NCI-H82 treated with DMSO at 0.1 percent for 48 hours (cell line): ENCODE measurements around the gene NPIPA5.
A peak's percentile ranks its signal among the peaks of the same experiment; 100 is the strongest.
"Not testable (repeated sequence)": the region's sequence is repeated elsewhere in the genome, so short reads cannot be mapped to it uniquely, and the experiment has no call there.

ENCODE experiments used
- DNase-seq: peaks from one replicate; lab custom pipeline; 2025; ENCODE audit not compliant: unreplicated experiment; lab: John Stamatoyannopoulos, UW

NPIPA5 gene

GRCh38 chr16:15378194-15378593 lies at the start of gene NPIPA5:
Gene NPIPA5 (minus strand): TSS chr16:15378294. CDS start chr16:15378294, 0 bp downstream.
- DNase-seq = not testable (repeated sequence)

- peak; percentile 29 for DNase-seq
Measured at GRCh38 chr16:15427648-15428239, 49.6 kb upstream of the NPIPA5 start.

- DNase-seq = no peak
Measured at GRCh38 chr16:15426796-15427195, 48.7 kb upstream of the NPIPA5 start.

GRCh38 chr16:15425861-15426260 lies 47.8 kb upstream of the NPIPA5 start:
- no peak for DNase-seq

GRCh38 chr16:15422222-15422621 lies 44.1 kb upstream of the NPIPA5 start:
- DNase-seq = no peak

- DNase-seq = not testable (repeated sequence)
Measured at GRCh38 chr16:15421696-15422095, 43.6 kb upstream of the NPIPA5 start.

- DNase-seq = no peak
Measured at GRCh38 chr16:15418206-15418605, 40.1 kb upstream of the NPIPA5 start.

GRCh38 chr16:15417197-15417596 lies 39.1 kb upstream of the NPIPA5 start:
- DNase-seq = no peak

GRCh38 chr16:15415511-15415985 lies 37.5 kb upstream of the NPIPA5 start:
- DNase-seq = no peak

- DNase-seq = not testable (repeated sequence)
Measured at GRCh38 chr16:15409476-15409875, 31.4 kb upstream of the NPIPA5 start.

- DNase-seq = not testable (repeated sequence)
Measured at GRCh38 chr16:15407756-15408155, 29.7 kb upstream of the NPIPA5 start.

GRCh38 chr16:15404792-15405191 lies 26.7 kb upstream of the NPIPA5 start:
- no peak for DNase-seq

- DNase-seq = not testable (repeated sequence)
Measured at GRCh38 chr16:15404091-15404490, 26.0 kb upstream of the NPIPA5 start.

GRCh38 chr16:15403392-15403995 lies 25.4 kb upstream of the NPIPA5 start:
- DNase-seq = no peak

- DNase-seq = no peak
Measured at GRCh38 chr16:15401972-15402371, 23.9 kb upstream of the NPIPA5 start.

- not testable (repeated sequence) for DNase-seq
Measured at GRCh38 chr16:15400314-15400713, 22.2 kb upstream of the NPIPA5 start.

- no peak for DNase-seq
Measured at GRCh38 chr16:15399317-15399716, 21.2 kb upstream of the NPIPA5 start.

- DNase-seq = peak; percentile 32
Measured at GRCh38 chr16:15398618-15399316, 20.7 kb upstream of the NPIPA5 start.

GRCh38 chr16:15396948-15397594 lies 19.0 kb upstream of the NPIPA5 start:
- no peak for DNase-seq

- DNase-seq = not testable (repeated sequence)
Measured at GRCh38 chr16:15396509-15396829, 18.4 kb upstream of the NPIPA5 start.

GRCh38 chr16:15395631-15396508 lies 17.8 kb upstream of the NPIPA5 start, which contains the start of gene MPV17L:
Gene MPV17L (plus strand): TSS chr16:15395754. CDS start chr16:15395898, 144 bp downstream.
- DNase-seq = not testable (repeated sequence)
